Measurements from ENCODE around the gene REXO2.

The REXO2 gene

GRCh38 chr11:114440971-114441763 is 1.9 kb downstream of the REXO2 start:
- DNase-seq (ENCODE audit: low spot score), result no peak

GRCh38 chr11:114441921-114442320 is 2.7 kb downstream of the REXO2 start:
- no peak for DNase-seq (ENCODE audit: low spot score)

GRCh38 chr11:114442536-114442935 is 3.3 kb downstream of the REXO2 start:
- no peak for DNase-seq (ENCODE audit: low spot score)

GRCh38 chr11:114447444-114447843 is 8.2 kb downstream of the REXO2 start:
- no peak for DNase-seq (ENCODE audit: low spot score)

- DNase-seq (ENCODE audit: low spot score), result no peak
These were observed 8.6 kb downstream of the REXO2 start for GRCh38 chr11:114447892-114448291.

GRCh38 chr11:114448749-114449482 is 9.6 kb downstream of the REXO2 start:
- no peak for DNase-seq (ENCODE audit: low spot score)

- no peak for DNase-seq (ENCODE audit: low spot score)
These were observed 10.6 kb downstream of the REXO2 start for GRCh38 chr11:114449845-114450244.

- DNase-seq (ENCODE audit: low spot score), result no peak
These were observed 13.1 kb downstream of the REXO2 start for GRCh38 chr11:114452399-114452798.

- DNase-seq (ENCODE audit: low spot score), result no peak
These were observed 24.7 kb downstream of the REXO2 start for GRCh38 chr11:114463999-114464398.

GRCh38 chr11:114466742-114467141 is 27.5 kb downstream of the REXO2 start:
- DNase-seq (ENCODE audit: low spot score), result no peak

- no peak for DNase-seq (ENCODE audit: low spot score)
These were observed 33.4 kb downstream of the REXO2 start for GRCh38 chr11:114472661-114473060.

GRCh38 chr11:114478001-114478410 is 38.7 kb downstream of the REXO2 start:
- no peak for DNase-seq (ENCODE audit: low spot score)

GRCh38 chr11:114478768-114479167 is 39.5 kb downstream of the REXO2 start:
- no peak for DNase-seq (ENCODE audit: low spot score)

GRCh38 chr11:114479331-114479730 is 40.1 kb downstream of the REXO2 start:
- no peak for DNase-seq (ENCODE audit: low spot score)

- DNase-seq (ENCODE audit: low spot score), result no peak
These were observed 42.8 kb downstream of the REXO2 start for GRCh38 chr11:114482114-114482513.

- no peak for DNase-seq (ENCODE audit: low spot score)
These were observed 44.7 kb downstream of the REXO2 start for GRCh38 chr11:114483929-114484328.

GRCh38 chr11:114496915-114497314 is 57.6 kb downstream of the REXO2 start:
- no peak for DNase-seq (ENCODE audit: low spot score)

- no peak for DNase-seq (ENCODE audit: low spot score)
These were observed 60.5 kb downstream of the REXO2 start for GRCh38 chr11:114499756-114500155.
